Lung microvascular endothelial cell (primary cell): ENCODE measurements around the gene DACT2. TPM values are rescaled to one million over a fixed set of nuclear protein-coding genes. Genes with fewer than 3 reads are reported as not detected.
A peak's percentile ranks its signal among the peaks of the same experiment; 100 is the strongest.

Experiments
- DNase-seq, 2 donors: peaks; one replicate each; pipeline versions ENCODE4 v3.0.0 to v3.0.0-alpha.2; 2010; ENCODE audit warnings: low read depth in 2 of 2
- total RNA-seq: library from RNA; depleted of rRNA; stranded (reverse); fragments of >200 nt; gene quantifications from 2 replicates; pipeline ENCODE4 v1.2.1, GENCODE V29; 2014

DACT2 gene
- total RNA-seq, 1 donor from 2014 or later, result not detected

- no peak for DNase-seq
Measured at GRCh38 chr6:168349718-168350210, 30.2 kb upstream of the DACT2 start.

GRCh38 chr6:168348186-168348585, 28.6 kb upstream of the DACT2 start:
- no peak for DNase-seq

DNA sequence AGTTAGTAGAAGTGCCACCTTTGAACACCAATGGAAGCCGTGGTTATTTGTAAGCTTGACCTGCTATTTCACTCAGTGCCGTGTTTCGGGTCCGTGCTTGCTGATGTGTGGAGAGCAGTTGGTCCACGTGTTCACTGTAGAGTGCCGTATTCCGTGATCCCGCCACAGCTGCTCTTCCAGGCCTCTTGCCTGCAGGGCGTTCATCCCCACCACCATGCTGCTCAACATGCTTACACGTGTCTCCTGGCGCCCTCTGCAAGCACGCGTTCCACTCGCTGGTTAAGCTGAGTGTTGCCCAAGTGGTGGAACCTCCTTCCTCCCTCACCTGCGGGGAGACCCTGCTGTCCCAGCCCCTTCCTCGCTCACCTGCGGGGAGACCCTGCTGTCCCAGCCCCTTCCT, 28.0 kb upstream of the DACT2 start:
- no peak for DNase-seq

GRCh38 chr6:168347053-168347452, 27.5 kb upstream of the DACT2 start:
- DNase-seq, result no peak

GRCh38 chr6:168345896-168346754, 26.5 kb upstream of the DACT2 start:
- no peak for DNase-seq

- no peak for DNase-seq
Measured at GRCh38 chr6:168345266-168345665, 25.7 kb upstream of the DACT2 start.

- no peak for DNase-seq
Measured at GRCh38 chr6:168344338-168344737, 24.8 kb upstream of the DACT2 start.

- no peak for DNase-seq
Measured at GRCh38 chr6:168343239-168344150, 23.9 kb upstream of the DACT2 start.

- no peak for DNase-seq
Measured at GRCh38 chr6:168342636-168343035, 23.1 kb upstream of the DACT2 start.

- no peak for DNase-seq
Measured at GRCh38 chr6:168341280-168341900, 21.8 kb upstream of the DACT2 start.

DNA sequence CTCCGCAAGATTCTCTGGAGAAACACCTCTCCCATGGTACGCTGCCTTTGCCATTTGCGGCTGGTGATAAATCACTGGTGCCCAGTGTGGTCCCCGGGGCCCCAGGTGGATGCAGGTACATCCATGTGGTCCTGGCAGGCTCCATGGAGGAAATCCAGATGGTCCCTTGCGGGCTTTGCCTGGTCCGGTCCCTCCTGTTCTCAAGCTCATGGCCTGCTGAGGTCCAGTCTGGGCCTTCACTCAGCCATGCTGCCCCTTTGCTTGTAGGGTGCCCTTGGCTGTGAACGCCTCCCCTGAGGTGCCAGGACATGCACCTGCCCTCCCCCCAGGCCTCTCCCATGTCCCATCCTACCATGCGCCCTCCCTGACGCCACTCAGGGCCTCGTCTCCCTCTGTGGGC, 21.2 kb upstream of the DACT2 start:
- DNase-seq, result no peak

DNA sequence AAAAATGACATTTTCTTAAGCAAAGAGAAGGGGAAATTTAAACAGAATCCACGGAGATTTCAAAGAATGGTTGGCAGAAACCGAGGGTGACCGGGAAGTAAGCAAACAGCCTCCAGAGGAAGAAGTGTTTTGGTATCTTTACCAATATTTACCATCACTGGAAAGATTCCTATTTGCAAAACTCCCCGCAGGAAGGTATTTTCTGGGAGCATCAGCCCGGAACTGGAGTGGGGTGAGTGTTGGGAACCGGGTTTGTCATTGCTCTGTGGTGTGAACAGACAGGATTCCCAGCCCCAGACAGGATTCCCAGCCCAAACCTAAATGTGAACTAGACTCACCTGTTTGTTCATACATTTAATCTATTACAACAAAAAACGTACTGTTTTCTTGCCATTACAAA, 19.2 kb upstream of the DACT2 start:
- DNase-seq, result no peak

- DNase-seq, result no peak
Measured at GRCh38 chr6:168336967-168337366, 17.4 kb upstream of the DACT2 start.

- DNase-seq, result no peak
Measured at GRCh38 chr6:168333989-168334388, 14.4 kb upstream of the DACT2 start.

DNA sequence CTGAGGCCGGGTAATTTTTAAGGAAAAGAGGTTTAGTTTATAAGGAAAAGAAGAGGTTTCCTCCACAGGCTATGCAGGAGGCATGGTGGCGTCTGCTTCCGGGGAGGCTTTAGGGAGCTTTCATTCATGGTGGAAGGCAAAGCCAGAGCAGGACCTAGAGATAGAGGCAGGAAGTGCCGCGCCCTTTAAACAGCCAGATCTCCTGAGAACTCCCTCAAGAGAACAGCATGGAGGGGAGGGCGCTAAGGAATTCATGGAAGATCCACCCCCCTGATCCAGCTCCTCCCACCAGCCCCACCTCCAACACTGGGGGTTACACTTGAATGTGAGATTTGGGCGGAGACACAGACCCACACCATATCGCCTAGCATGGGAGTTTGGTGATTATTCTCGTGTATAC, 13.9 kb upstream of the DACT2 start:
- DNase-seq, result no peak

DNA sequence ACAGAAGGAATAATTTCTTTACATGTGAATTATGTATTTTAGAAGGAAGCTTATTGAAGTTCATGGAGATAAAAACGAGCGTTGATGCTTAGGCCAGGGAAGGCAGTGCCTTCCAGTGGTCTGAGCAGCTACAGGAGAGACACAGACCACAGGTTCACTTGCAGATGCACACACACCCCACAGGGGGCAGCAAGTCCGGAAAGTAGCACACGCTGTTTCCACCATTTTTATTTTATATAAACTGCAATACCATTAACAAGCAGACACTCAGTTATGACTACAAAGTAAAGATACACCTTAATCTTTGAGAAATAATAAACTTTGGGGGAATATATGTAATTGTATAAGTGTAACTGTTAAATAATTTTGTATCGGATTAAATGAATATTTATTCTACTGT, 13.5 kb upstream of the DACT2 start:
- DNase-seq, result peak in 1 of 2 donors; percentile 6

DNA sequence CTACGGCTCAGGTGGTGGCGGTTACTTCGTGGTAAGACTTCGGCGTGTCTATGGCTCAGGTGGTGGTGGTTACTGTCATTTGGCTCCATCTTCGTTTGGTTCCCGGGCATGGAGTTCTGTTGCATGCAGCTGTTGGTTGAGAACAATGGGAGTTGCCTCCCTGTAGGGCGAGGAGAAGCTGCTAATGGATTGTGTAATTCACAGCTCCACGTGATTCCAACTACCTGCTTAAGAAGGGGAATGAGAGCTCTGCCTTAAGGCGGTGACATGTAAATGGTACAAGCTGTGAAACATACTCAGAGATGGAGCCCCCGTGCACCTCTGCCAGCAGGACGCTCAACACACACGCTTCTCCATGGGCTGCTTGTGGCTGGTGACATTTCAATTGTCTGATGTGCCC, 12.4 kb upstream of the DACT2 start:
- no peak for DNase-seq

DNA sequence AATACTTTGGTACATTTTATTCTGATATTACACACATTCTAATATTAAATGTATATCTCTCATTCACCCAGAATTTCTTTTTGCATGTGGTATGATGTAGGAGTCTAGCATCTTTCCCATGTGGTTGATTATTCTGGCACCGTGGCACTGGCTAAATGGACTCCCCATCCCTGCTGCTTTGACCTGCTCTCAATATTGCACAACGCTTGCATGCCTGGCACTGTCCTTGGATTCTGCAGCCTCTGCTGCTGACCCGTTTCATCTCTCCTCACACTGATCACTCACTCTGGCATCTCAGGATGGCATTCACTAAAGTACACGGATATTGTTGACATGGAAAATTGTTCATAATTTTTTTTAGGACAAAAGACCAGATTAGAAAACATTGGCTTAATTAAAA, 11.5 kb upstream of the DACT2 start:
- no peak for DNase-seq

GRCh38 chr6:168330403-168330802, 10.8 kb upstream of the DACT2 start:
- DNase-seq, result no peak

DNA sequence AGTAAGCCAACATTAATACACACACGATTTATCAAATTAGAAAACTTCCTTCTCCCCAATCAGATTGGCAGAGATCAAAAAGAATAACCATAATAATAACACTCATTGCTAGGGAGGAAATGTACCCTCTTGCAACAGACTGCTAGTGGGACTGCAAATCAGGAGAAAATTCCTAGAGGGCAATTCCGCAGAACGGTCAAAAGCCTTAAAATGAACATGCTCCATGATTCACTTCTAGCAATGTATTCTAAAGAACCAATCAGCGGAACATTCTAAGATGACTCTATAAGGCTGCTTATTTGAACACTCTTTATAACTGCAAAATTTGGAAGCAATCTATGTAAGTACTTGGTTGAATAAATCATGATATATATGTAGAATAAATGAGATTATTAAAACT, 8.5 kb upstream of the DACT2 start:
- no peak for DNase-seq

GRCh38 chr6:168326294-168327261, 7.0 kb upstream of the DACT2 start:
- DNase-seq, result peak in 1 of 2 donors; percentile 34
